ENCODE data around the gene FSIP1.
A peak's percentile ranks its signal among the peaks of the same experiment; 100 is the strongest.
"Not testable (repeated sequence)": the region's sequence is repeated elsewhere in the genome, so short reads cannot be mapped to it uniquely, and the experiment has no call there.

FSIP1 gene

DNA sequence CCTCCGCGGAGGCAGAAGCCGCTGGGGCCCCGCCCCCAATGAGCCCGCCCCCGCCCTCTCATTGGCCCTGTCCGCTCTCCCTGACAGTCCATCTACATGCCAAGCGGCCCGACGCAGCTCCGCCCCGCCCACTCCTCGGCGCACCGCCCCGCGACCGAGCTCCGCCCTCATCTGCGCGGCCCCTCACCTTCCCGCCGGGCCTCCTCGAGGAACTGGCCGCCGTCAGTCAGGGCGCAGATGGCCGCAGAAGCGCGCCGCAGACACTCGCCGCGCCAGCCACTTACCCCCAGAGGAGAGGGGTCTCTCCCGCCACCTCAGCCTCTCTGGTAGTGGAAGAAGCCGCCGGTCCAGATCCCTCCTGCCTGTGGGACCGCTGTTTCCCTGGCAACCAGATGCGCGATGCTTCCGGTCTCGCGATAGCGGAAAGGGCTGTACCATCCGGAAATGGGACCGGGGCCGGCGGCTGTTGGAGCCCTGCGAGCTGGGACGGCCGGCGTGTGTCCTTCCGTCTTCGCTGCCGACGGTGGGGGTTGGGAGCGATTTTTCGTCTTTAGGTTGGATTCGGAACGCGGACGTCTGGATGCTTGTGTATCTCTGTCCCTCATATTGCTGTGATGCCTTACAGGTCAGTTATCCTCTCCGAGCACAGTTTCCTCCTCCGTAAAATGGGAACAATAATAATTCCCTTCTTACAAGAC, at the start of gene FSIP1:
Gene FSIP1 (minus strand): TSS at position 401 of the 698 bp plus-strand sequence. CDS start 6,317 bp downstream, outside the sequence.
- peak; percentile 97 for DNase-seq

DNA sequence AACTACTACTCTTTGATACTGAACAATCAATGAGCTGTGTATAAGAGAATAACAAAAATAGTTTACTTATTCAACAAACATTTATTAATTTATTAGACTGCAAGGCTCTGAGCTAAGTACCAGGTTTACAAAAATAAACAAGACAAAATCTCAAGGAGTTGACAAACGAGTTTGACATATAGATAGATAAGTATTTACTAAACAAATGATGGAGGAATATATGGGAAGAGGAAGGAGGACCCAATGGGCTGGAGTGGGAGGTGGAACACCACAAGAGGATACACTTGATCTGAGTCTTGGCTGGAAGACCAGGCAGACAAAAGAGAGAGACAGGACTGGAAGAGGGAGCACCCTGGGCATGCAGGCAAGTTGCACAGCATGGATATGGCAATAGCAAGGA, 47.5 kb upstream of the FSIP1 start:
- no peak for DNase-seq

- DNase-seq, result no peak
Observed at GRCh38 chr15:39828374-39828931, 45.8 kb upstream of the FSIP1 start.

DNA sequence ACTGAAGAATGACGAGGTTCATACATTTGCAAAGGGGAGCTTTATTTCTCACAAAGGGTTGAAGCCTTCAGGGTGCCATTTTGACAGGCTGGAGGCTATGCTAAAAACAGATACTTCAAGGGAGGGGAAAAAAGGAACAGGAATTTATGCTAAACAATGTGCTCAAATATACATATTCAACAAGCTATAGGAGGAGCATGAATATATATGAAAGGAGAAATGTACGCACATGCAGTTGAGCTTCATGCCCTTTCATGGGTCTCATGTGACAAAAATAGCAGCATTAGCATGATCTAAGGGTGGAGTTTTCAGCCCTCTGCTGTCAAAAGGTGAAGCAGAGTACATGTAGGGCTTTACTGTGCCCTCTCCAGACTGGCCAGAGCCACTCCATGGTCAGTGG, 44.3 kb upstream of the FSIP1 start:
- no peak for DNase-seq

- no peak for DNase-seq
Observed at GRCh38 chr15:39823634-39824033, 41.0 kb upstream of the FSIP1 start.

GRCh38 chr15:39820050-39820602, 37.5 kb upstream of the FSIP1 start:
- no peak for DNase-seq

- no peak for DNase-seq
Observed at GRCh38 chr15:39819533-39819932, 36.9 kb upstream of the FSIP1 start.

GRCh38 chr15:39817892-39818291, 35.3 kb upstream of the FSIP1 start:
- DNase-seq, result no peak

GRCh38 chr15:39814489-39814888, 31.8 kb upstream of the FSIP1 start:
- no peak for DNase-seq

DNA sequence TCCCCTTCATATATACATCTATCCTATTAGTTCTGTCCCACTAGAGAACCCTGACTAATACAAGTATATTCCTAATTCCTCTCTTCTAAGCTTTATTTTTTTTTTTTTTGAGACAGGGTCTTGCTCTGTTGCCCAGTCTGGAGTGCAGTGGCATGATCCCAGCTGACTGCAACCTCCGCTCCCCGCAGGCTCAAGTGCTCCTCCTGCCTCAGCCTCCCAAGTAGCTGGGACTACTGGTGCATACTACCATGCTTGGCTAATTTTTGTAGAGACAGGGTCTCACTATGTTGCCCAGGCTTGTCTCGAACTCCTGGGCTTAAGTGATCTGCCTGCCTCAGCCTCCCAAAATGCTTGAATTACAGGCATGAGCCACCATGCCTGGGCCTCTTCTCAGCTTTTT, 30.0 kb upstream of the FSIP1 start:
- not testable (repeated sequence) for DNase-seq

DNA sequence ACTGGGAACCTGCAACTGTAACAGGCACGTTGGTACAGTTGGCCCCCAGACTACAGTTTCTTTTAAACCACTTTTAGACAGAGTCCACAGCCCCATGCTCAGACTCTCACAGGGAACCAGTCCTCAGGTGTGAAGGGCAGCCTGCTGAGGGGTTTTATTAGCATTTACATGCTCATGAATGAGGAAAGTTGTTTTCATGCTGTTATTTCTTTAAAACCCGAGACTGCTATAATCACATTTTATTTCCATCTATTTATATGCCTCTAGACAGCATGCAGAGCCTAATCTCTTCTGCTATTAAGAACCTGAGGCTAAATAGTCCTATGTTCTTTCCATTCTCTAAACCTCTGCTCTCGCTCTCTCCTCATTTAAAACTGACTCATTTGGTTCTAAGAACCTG, 26.3 kb upstream of the FSIP1 start:
- no peak for DNase-seq

- no peak for DNase-seq
Observed at GRCh38 chr15:39807791-39808190, 25.1 kb upstream of the FSIP1 start.

GRCh38 chr15:39804026-39804425, 21.4 kb upstream of the FSIP1 start:
- no peak for DNase-seq

DNA sequence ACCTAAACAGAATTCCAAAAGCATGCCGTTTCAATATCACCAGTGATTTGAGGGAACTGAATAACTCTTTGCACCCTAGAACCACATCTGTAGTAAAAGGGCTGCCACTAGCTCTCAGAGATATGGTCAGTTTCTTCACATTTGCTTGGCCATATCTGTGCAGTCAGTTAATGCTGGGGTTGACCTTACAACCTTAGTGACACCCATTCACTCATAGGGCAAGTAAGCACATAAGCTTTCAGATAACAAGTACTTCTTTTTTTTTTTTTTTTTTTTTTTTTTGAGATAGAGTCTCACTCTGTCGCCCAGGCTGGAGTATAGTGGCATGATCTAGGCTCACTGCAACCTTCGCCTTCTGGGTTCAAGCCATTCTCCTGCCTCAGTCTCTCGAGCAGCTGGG, 20.4 kb upstream of the FSIP1 start:
- no peak for DNase-seq

- peak; percentile 35 for DNase-seq
Observed at GRCh38 chr15:39801641-39802309, 19.1 kb upstream of the FSIP1 start.

DNA sequence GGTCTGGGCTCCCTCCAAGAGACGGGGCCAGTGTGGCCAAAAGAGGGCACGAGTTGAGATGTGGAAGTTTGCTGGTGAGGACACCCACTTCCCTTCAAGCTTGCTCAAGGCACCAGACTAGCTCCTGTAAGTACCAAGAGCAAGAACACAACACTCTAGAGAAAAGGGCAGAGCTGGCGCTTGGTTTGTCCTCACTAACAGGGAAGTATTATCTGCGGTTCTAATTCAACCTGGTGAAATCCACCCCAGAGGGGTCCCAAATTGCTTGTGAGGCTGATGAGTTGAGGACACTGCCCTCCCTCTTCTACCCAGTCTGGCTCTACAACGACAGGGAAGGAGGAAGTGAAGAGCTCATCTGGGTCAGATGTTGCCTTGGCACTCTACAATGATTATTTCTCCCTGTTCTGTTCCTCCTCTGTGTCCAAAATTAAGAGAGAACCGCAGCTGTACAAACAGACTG, 16.9 kb upstream of the FSIP1 start:
- no peak for DNase-seq

- DNase-seq, result no peak
Observed at GRCh38 chr15:39798382-39798781, 15.7 kb upstream of the FSIP1 start.

DNA sequence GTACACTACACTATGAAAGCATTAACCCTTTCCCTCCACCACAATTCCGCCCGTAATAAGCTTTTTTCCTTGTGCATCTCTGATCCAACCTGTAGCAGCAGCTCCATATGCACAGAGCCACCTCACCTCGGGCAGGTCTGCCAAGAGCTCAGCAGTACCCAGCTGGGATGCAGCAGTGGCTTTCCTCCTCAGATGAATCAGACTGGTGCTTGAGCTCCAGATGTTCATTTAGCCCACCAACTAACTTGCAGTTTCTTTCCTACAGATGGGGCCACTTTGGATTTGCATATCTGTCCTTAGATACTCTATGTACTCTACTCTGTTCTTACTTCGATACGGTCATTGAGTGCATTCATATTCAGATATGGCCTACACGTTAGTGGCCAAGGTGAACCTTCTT, 14.8 kb upstream of the FSIP1 start:
- no peak for DNase-seq

- DNase-seq, result no peak
Observed at GRCh38 chr15:39796601-39797000, 14.0 kb upstream of the FSIP1 start.

DNA sequence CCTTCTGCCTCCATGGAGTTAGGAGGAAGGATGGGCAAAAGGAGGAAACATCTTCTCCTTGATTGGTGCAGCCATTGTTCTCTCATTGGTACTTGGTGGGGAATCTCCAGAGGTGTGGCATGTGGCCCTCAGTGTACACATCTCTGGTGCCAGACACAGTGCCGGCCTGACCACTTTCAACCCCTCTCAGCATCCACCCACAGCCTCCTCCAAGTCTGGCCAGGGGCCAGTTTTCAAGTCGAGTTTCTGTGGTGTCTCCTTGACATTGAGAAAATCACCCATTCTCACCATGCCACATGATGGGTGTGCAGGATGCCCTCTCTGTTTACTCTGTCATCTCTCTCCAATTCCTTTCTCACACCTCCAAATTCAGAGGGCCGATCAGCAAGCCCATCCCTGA, 12.8 kb upstream of the FSIP1 start:
- no peak for DNase-seq

DNA sequence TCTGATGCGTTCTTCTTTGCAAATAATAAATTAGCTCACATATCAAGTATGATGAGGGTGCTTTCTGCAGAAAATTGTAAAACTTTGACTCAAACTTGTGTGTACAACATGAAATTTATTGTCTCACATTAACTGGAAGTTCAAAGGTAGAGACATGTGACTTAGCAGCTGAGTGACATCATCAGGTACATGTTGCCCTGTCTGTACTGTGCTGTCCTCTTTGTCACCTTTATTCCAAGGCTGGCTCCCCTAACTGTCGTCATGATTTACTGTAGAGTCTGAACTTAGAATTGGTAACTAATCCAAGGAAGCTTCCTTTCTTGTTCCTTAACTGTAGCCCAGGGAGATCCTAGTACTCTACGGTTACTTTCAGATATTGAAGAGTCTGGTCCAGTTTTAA, 12.3 kb upstream of the FSIP1 start:
- DNase-seq, result no peak

GRCh38 chr15:39793923-39794322, 11.3 kb upstream of the FSIP1 start:
- no peak for DNase-seq

DNA sequence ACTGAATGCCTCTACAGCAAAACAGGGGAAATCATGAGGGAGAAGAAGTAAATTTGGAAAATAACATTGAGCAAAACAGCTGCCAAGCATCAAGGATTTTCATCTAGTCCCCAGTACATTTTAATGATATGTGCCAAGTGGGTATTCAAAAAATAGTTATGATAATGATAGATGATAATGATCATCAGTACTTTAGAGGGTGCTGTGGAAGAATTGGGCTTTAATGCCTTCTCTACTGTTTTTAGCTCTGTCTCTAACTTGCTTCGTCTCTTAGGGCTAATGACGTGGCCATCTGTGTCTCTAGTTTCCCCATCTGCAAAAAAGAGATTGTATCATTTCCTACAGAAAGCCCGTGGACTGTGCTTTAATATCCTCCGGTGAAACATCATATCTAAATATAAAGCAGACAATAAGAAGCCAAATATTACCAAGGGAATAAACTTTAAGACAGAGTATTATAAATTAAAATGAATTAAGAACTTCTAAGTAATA, 10.2 kb upstream of the FSIP1 start:
- DNase-seq, result no peak
